ENCODE results near the gene NFATC2. TPM values are rescaled to one million over a fixed set of nuclear protein-coding genes. Genes with fewer than 3 reads are reported as not detected.

The NFATC2 gene
- total RNA-seq, 1 donor from 2014 or later: 4.2 TPM

DNA sequence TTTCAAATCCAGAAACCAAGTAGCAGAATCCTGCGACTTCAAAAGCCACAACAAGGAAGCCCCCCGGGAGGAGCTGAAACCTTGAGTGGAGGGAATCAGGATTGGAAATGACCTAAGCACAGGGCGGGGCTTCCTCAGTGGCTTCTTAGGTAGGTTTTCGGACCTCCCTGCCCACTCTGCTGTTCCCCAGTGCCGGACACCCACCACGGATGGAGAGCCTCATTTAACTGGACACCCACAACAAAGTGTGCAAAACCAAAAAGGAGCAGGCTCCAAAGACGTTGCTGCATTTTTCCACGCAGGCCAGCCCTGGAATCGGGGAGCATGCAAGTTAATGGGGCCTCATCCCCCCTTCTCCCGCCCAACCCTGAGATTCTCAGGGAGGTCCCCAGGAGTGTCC is 144.4 kb downstream of the NFATC2 start:
- TF ChIP-seq, protein P1, sequence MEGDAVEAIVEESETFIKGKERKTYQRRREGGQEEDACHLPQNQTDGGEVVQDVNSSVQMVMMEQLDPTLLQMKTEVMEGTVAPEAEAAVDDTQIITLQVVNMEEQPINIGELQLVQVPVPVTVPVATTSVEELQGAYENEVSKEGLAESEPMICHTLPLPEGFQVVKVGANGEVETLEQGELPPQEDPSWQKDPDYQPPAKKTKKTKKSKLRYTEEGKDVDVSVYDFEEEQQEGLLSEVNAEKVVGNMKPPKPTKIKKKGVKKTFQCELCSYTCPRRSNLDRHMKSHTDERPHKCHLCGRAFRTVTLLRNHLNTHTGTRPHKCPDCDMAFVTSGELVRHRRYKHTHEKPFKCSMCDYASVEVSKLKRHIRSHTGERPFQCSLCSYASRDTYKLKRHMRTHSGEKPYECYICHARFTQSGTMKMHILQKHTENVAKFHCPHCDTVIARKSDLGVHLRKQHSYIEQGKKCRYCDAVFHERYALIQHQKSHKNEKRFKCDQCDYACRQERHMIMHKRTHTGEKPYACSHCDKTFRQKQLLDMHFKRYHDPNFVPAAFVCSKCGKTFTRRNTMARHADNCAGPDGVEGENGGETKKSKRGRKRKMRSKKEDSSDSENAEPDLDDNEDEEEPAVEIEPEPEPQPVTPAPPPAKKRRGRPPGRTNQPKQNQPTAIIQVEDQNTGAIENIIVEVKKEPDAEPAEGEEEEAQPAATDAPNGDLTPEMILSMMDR (IDR thresholded peaks at IDR 0.05; ENCODE audit: borderline replicate concordance): no peak
- Histone ChIP-seq H3K4me3 (no peak overlapping the region), H3K27ac (replicated peaks) (no peak overlapping the region), H3K9me3 (replicated peaks) (no peaks in the 10 kb centered on the region), H3K27me3 (ENCODE audit: low read depth) (no peaks in the 10 kb centered on the region), H3K36me3 (no peaks in the 10 kb centered on the region), H3K4me1 (peaks cover 55% of the 10 kb centered on the region)
- no peak for DNase-seq
- intact Hi-C loops (cut with micrococcal nuclease): no loop called here

DNA sequence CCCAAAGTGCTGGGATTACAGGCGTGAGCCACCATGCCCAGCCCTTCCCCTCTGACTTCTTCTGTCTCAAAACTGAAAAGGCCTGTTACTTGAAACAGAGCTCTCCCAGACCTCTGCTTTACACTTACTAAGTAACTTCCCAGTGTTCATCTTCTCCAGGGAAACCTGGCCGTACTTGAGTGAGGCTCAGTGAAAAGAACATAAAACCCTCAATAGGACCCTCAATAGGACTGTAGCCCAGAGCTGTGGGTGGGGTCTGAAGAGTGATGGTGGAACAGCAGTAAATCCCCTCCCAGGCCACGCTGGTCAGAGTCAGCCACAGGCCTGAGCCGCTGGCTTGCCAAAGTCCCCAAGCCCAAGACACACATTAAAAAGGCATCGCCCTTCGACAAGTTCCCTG is 145.4 kb downstream of the NFATC2 start:
- Histone ChIP-seq H3K4me1 (peaks cover 64% of the 10 kb centered on the region), H3K9me3 (replicated peaks) (no peaks in the 10 kb centered on the region), H3K4me3 (no peak overlapping the region), H3K27ac (replicated peaks) (peak overlapping the region; percentile 55), H3K36me3 (no peaks in the 10 kb centered on the region), H3K27me3 (ENCODE audit: low read depth) (no peaks in the 10 kb centered on the region)
- TF ChIP-seq, protein P1 (IDR thresholded peaks at IDR 0.05; ENCODE audit: borderline replicate concordance): no peak
- intact Hi-C loops (cut with micrococcal nuclease): no loop called here
- DNase-seq: no peak

DNA sequence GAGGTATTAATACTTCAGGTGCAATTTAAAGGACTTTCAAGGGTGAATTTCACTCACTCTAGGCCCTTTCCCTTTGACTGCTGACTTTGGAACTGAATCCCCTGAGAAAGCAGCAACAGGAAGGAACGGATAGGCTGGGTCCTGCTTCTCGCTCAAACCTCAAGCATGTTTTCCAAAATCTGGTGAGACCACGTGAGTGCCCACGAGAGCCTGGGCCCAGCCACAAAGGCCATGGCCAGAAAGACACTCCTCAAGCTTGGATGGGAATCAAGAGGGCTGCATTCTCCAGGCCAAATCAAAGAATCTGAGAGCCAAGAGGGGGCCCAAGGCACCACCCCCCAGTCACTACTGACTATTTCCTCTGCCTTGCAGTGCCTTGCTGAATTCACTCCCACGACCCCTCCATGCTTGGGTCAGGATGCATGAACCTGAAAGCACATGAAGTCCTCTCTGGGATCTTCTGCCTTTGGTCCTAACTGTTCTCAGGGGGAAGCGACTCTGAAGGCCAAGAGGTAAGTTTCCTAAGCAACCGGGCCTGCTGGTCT is 146.1 kb downstream of the NFATC2 start:
- Histone ChIP-seq H3K27ac (replicated peaks) (peak overlapping the region; percentile 55), H3K4me1 (peaks cover 67% of the 10 kb centered on the region), H3K36me3 (no peaks in the 10 kb centered on the region), H3K9me3 (replicated peaks) (no peaks in the 10 kb centered on the region), H3K27me3 (ENCODE audit: low read depth) (no peaks in the 10 kb centered on the region), H3K4me3 (no peak overlapping the region)
- intact Hi-C loops (cut with micrococcal nuclease): no loop called here
- DNase-seq: no peak
- TF ChIP-seq, protein P1 (IDR thresholded peaks at IDR 0.05; ENCODE audit: borderline replicate concordance): no peak

DNA sequence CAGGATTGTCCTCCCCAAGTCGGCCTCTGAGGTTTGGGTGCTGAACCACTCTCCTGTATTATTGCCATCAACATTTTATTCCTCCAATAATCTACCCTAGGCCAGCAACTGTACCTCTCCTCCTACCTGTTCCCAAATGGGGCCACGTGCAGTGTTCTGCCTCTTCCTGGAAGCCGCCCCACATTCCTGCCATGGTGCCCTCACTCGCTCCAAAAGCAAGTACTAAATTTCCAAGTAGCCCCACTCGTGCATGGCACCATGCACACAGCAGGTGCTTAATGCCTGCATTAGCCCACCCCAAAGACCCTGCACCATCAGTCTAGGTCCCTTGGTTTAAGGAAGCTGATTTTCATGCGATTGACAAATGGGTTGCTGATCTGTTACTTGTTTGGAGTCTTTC is 147.8 kb downstream of the NFATC2 start:
- intact Hi-C loops (cut with micrococcal nuclease): no loop called here
- DNase-seq: no peak
- H3K4me3 ChIP-seq: no peak overlapping the region
- TF ChIP-seq, protein P1 (IDR thresholded peaks at IDR 0.05; ENCODE audit: borderline replicate concordance): no peak
- H3K27ac ChIP-seq (replicated peaks): peak overlapping the region; percentile 63
- H3K27me3 ChIP-seq (ENCODE audit: low read depth): no peaks in the 10 kb centered on the region
- peaks cover 82% of the 10 kb centered on the region for H3K4me1 ChIP-seq
- no peaks in the 10 kb centered on the region for H3K36me3 ChIP-seq
- H3K9me3 ChIP-seq (replicated peaks): no peaks in the 10 kb centered on the region

DNA sequence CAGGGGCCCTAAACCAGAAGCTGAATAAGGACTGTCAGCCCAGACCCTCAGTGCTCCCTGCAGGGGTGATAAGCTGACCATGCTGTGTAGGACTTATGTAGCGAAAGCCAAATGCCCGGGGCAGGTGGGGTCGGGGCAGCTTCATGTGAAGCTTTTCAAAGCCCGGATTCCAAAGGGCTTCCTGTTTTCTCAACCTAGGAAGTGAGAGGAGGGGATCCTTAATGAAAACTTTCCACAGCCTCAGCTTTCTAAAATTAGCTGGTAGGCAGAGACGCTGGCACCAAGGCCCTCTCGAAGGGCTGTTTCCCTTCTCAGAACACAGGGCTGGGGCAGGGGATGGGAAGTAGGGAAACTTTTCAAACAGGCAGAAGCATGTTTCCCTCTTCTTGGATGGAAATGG is 148.9 kb downstream of the NFATC2 start:
- intact Hi-C loops (cut with micrococcal nuclease): no loop called here
- no peaks in the 10 kb centered on the region for H3K36me3 ChIP-seq
- TF ChIP-seq, protein P1 (IDR thresholded peaks at IDR 0.05; ENCODE audit: borderline replicate concordance): no peak
- peak overlapping the region; percentile 63 for H3K27ac ChIP-seq (replicated peaks)
- H3K9me3 ChIP-seq (replicated peaks): no peaks in the 10 kb centered on the region
- no peak overlapping the region for H3K4me3 ChIP-seq
- DNase-seq: no peak
- peaks cover 82% of the 10 kb centered on the region for H3K4me1 ChIP-seq
- H3K27me3 ChIP-seq (ENCODE audit: low read depth): no peaks in the 10 kb centered on the region
